ENCODE results near the gene TRAF1. TPM values are rescaled to one million over a fixed set of nuclear protein-coding genes. Genes with fewer than 3 reads are reported as not detected.

The TRAF1 gene
- total and polyA plus RNA-seq, 5 experiments from 2014 or later: 3.7 to 126 (median 7.0) TPM

GRCh38 chr9:120937127-120937526, 10.5 kb upstream of the TRAF1 start:
- Mint-ChIP-seq H3K36me3 (no peaks in the 10 kb centered on the region), H3K4me1 (peaks cover 34 to 55% (median 53%) of the 10 kb centered on the region in 4 donors), H3K27ac (peak overlapping the region; percentile 91 to 100 (median 99)), H3K4me3 (peak overlapping the region in 1 of 10 donors; percentile 61), H3K9me3 (no peaks in the 10 kb centered on the region), H3K27me3 (no peaks in the 10 kb centered on the region)
- no peak for ATAC-seq
- POLR2A ChIA-PET: interaction anchor here (0.6 to 37.3 kb wide), 9 partner anchors 8 to 144 kb away, joined by 3 to 1842 read pairs (median 4); partner anchors contain the start of genes FBXW2, PHF19, PSMD5 and TRAF1
- no peak for DNase-seq

- POLR2A ChIA-PET: interaction anchor here (0.6 to 37.3 kb wide), 8 partner anchors 21 to 143 kb away, joined by 3 to 1842 read pairs (median 5); partner anchors contain the start of genes FBXW2, PHF19, PSMD5 and TRAF1
- peak overlapping the region; percentile 91 to 100 (median 99) for H3K27ac Mint-ChIP-seq
- H3K4me3 Mint-ChIP-seq: peak overlapping the region; percentile 22 to 73 (median 62)
- H3K4me1 Mint-ChIP-seq: peaks cover 35 to 59% (median 57%) of the 10 kb centered on the region in 4 donors
- no peaks in the 10 kb centered on the region for H3K27me3 Mint-ChIP-seq
- H3K9me3 Mint-ChIP-seq: no peaks in the 10 kb centered on the region
- no peaks in the 10 kb centered on the region for H3K36me3 Mint-ChIP-seq
- DNase-seq (no peak), ATAC-seq (no peak)
Observed at GRCh38 chr9:120936764-120937122, 10.1 kb upstream of the TRAF1 start.

- peak overlapping the region; percentile 91 to 100 (median 99) for H3K27ac Mint-ChIP-seq
- no peaks in the 10 kb centered on the region for H3K36me3 Mint-ChIP-seq
- H3K4me3 Mint-ChIP-seq: peak overlapping the region; percentile 22 to 73 (median 62)
- POLR2A ChIA-PET: interaction anchor here (0.6 to 37.3 kb wide), 9 partner anchors 22 to 143 kb away, joined by 3 to 1842 read pairs (median 6); partner anchors contain the start of genes FBXW2, PHF19, PSMD5 and TRAF1
- DNase-seq (peak; percentile 69 to 91 (median 84)), ATAC-seq (peak; percentile 55 to 72)
- peaks cover 36 to 65% (median 62%) of the 10 kb centered on the region in 4 donors for H3K4me1 Mint-ChIP-seq
- H3K27me3 Mint-ChIP-seq: no peaks in the 10 kb centered on the region
- no peaks in the 10 kb centered on the region for H3K9me3 Mint-ChIP-seq
Observed at GRCh38 chr9:120936011-120936763, 9.6 kb upstream of the TRAF1 start.

- Mint-ChIP-seq H3K4me3 (peak overlapping the region in 9 of 10 donors; percentile 22 to 73 (median 64)), H3K36me3 (no peaks in the 10 kb centered on the region), H3K9me3 (no peaks in the 10 kb centered on the region), H3K27me3 (no peaks in the 10 kb centered on the region), H3K27ac (peak overlapping the region; percentile 91 to 100 (median 99)), H3K4me1 (peaks cover 38 to 71% (median 68%) of the 10 kb centered on the region in 4 donors)
- ATAC-seq (no peak), DNase-seq (peak in 1 of 10 donors; percentile 42)
- POLR2A ChIA-PET: interaction anchor here (0.6 to 37.3 kb wide), 6 partner anchors 31 to 142 kb away, joined by 3 to 1842 read pairs (median 6); partner anchors contain the start of genes FBXW2, PHF19, PSMD5 and TRAF1
Observed at GRCh38 chr9:120935383-120935857, 8.8 kb upstream of the TRAF1 start.

- ATAC-seq: no peak
- no peak for DNase-seq
- Mint-ChIP-seq H3K4me3 (peak overlapping the region in 6 of 10 donors; percentile 19 to 42 (median 32)), H3K27ac (peak overlapping the region; percentile 95 to 100 (median 100)), H3K36me3 (no peaks in the 10 kb centered on the region), H3K4me1 (peaks cover 42 to 83% (median 79%) of the 10 kb centered on the region in 4 donors), H3K27me3 (no peaks in the 10 kb centered on the region), H3K9me3 (no peaks in the 10 kb centered on the region)
- POLR2A ChIA-PET: interaction anchor here (1.1 to 37.3 kb wide), 4 partner anchors 30 to 141 kb away, joined by 3 to 1842 read pairs (median 292); partner anchors contain the start of genes FBXW2, PHF19, PSMD5 and TRAF1
Observed at GRCh38 chr9:120934281-120934680, 7.7 kb upstream of the TRAF1 start.

- POLR2A ChIA-PET: interaction anchor here (1.1 to 37.3 kb wide), 4 partner anchors 29 to 141 kb away, joined by 3 to 1842 read pairs (median 292); partner anchors contain the start of genes FBXW2, PHF19, PSMD5 and TRAF1
- ATAC-seq: no peak
- no peaks in the 10 kb centered on the region for H3K27me3 Mint-ChIP-seq
- DNase-seq: no peak
- H3K36me3 Mint-ChIP-seq: no peaks in the 10 kb centered on the region
- peaks cover 42 to 85% (median 82%) of the 10 kb centered on the region in 4 donors for H3K4me1 Mint-ChIP-seq
- peak overlapping the region; percentile 95 to 100 (median 100) for H3K27ac Mint-ChIP-seq
- peak overlapping the region in 3 of 10 donors; percentile 3 to 55 (median 8) for H3K4me3 Mint-ChIP-seq
- no peaks in the 10 kb centered on the region for H3K9me3 Mint-ChIP-seq
Observed at GRCh38 chr9:120933310-120934055, 6.9 kb upstream of the TRAF1 start.

- ATAC-seq (no peak), DNase-seq (no peak)
- Mint-ChIP-seq H3K27ac (peak overlapping the region; percentile 95 to 100 (median 100)), H3K4me1 (peaks cover 51 to 92% (median 86%) of the 10 kb centered on the region in 4 donors), H3K36me3 (no peaks in the 10 kb centered on the region), H3K27me3 (no peaks in the 10 kb centered on the region), H3K4me3 (peak overlapping the region; percentile 47 to 94 (median 80)), H3K9me3 (no peaks in the 10 kb centered on the region)
- POLR2A ChIA-PET: interaction anchor here (0.6 to 37.3 kb wide), 7 partner anchors 27 to 189 kb away, joined by 3 to 1842 read pairs (median 4); partner anchors contain the start of genes FBXW2, PHF19 and TRAF1
Observed at GRCh38 chr9:120932086-120932823, 5.7 kb upstream of the TRAF1 start.

- Mint-ChIP-seq H3K36me3 (no peaks in the 10 kb centered on the region), H3K4me1 (peaks cover 50 to 92% (median 86%) of the 10 kb centered on the region in 4 donors), H3K27me3 (no peaks in the 10 kb centered on the region), H3K4me3 (peak overlapping the region; percentile 69 to 94 (median 80)), H3K27ac (peak overlapping the region; percentile 95 to 100 (median 100)), H3K9me3 (no peaks in the 10 kb centered on the region)
- POLR2A ChIA-PET: interaction anchor here (0.6 to 37.3 kb wide), 10 partner anchors 8 to 1959 kb away, joined by 3 to 1842 read pairs (median 4); partner anchors contain the start of genes FBXW2, PHF19, PSMD5 and TRAF1
- DNase-seq (peak; percentile 37 to 86 (median 66)), ATAC-seq (peak; percentile 55 to 68)
Observed at GRCh38 chr9:120931231-120932085, 4.9 kb upstream of the TRAF1 start.

GRCh38 chr9:120929229-120929791, 2.7 kb upstream of the TRAF1 start:
- Mint-ChIP-seq H3K9me3 (no peaks in the 10 kb centered on the region), H3K27ac (peak overlapping the region; percentile 95 to 100 (median 98)), H3K27me3 (no peaks in the 10 kb centered on the region), H3K36me3 (peaks cover 0 to 7% (median under 1%) of the 10 kb centered on the region in 3 donors), H3K4me1 (peaks cover 44 to 90% (median 85%) of the 10 kb centered on the region in 4 donors), H3K4me3 (peak overlapping the region; percentile 73 to 94 (median 82))
- ATAC-seq (no peak), DNase-seq (no peak)
- POLR2A ChIA-PET: interaction anchor here (0.9 to 37.3 kb wide), 11 partner anchors 8 to 273 kb away, joined by 3 to 1842 read pairs (median 5); partner anchors contain the start of genes CNTRL, FBXW2, PHF19 and PSMD5

- no peaks in the 10 kb centered on the region for H3K9me3 Mint-ChIP-seq
- peak overlapping the region; percentile 92 to 97 (median 94) for H3K4me3 Mint-ChIP-seq
- DNase-seq (peak; percentile 49 to 85 (median 72)), ATAC-seq (peak; percentile 48 to 52)
- peaks cover 0 to 12% (median 7%) of the 10 kb centered on the region in 3 donors for H3K36me3 Mint-ChIP-seq
- H3K4me1 Mint-ChIP-seq: peaks cover 45 to 90% (median 85%) of the 10 kb centered on the region in 4 donors
- H3K27me3 Mint-ChIP-seq: no peaks in the 10 kb centered on the region
- POLR2A ChIA-PET: interaction anchor here (0.5 to 37.3 kb wide), 12 partner anchors 9 to 273 kb away, joined by 3 to 1842 read pairs (median 4); partner anchors contain the start of genes CNTRL, FBXW2, PHF19 and PSMD5
- peak overlapping the region; percentile 95 to 100 (median 98) for H3K27ac Mint-ChIP-seq
Observed at GRCh38 chr9:120928483-120929228, 2.1 kb upstream of the TRAF1 start.
